Stimulated activated naive CD8-positive, alpha-beta T cell treated with anti-CD3 and anti-CD28 coated beads, Interleukin-15, Interleukin-2, amounts not matched to agents 100 ng/mL and 50 ng/mL, for 24 hours (primary cell): Measurements from ENCODE around the gene MITF.

Experiments used
- H3K27ac Mint-ChIP-seq: one replicate; pipeline ENCODE4 v1.8.0; 2021; ENCODE audit warnings: mild to moderate bottlenecking, mixed read lengths
- H3K27me3 Mint-ChIP-seq: one replicate; pipeline ENCODE4 v1.8.0; 2021; ENCODE audit warnings: mixed read lengths
- H3K36me3 Mint-ChIP-seq: one replicate; pipeline ENCODE4 v1.8.0; 2021; ENCODE audit warnings: low read depth, mixed read lengths
- H3K4me1 Mint-ChIP-seq: one replicate; pipeline ENCODE4 v1.8.0; 2021; ENCODE audit warnings: low read depth, mixed read lengths
- H3K4me3 Mint-ChIP-seq: one replicate; pipeline ENCODE4 v1.8.0; 2021; ENCODE audit warnings: mild to moderate bottlenecking, mixed read lengths
- H3K9me3 Mint-ChIP-seq: one replicate; pipeline ENCODE4 v1.8.0; 2021; ENCODE audit warnings: mixed read lengths

MITF gene

DNA sequence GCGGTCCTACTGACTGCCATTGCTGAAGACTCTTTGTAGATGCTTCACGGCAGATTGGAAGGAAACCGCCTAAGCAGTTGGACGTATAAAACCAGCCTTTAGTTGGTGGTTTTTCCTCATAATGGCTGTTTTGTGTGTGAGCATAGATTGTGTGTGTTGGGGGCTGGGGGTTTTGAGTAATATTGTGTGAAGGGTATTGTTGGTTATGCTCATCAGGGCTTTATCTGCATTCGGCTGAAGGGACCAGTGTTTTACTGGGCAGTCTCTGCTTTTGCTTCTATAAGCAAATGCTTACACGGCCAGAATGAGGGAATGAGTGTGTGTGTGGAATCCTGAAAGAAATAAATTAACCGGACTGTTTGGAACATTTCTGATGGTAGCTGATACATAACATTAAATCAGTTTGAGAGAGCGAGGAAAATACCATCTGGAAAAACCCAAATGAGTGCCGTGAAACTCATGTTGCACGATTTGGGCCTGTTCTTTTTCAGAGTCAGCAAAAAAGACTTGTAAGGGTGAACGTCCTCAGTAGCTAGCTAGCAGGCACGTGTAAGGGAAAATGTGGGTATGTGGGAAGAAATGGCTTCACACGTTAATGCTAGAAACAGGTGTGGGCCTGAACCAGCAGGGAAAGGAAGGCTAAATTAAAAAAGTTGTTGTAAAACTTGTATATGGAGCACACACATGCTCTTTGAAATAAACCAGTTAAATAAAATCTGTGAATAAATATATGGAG is 1.9 kb downstream of the MITF start:
- Mint-ChIP-seq H3K36me3 (no peaks in the 10 kb centered on the region), H3K9me3 (no peaks in the 10 kb centered on the region), H3K4me3 (no peak overlapping the region), H3K4me1 (peaks cover 4% of the 10 kb centered on the region), H3K27me3 (peaks cover 58% of the 10 kb centered on the region), H3K27ac (no peak overlapping the region)

DNA sequence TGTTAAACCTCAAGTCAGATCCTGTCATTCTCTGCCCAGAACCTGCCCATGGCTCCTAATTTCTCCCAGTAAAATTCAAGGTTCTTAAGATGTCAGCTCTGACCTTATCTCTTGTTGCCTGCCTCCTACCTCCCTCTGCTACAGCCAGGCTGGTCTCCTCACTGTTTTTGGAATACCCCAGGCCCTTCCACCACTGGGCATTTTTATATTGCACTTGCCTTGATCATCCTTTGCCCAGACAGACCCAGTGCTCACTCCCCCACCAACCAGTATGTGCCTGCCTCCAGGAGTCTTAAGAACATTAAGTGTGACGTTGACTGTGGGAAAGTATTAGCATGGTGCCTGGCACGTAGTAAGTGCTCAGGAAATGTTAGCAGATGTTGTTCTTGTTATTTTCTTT is 3.1 kb downstream of the MITF start:
- Mint-ChIP-seq H3K4me1 (peaks cover 4% of the 10 kb centered on the region), H3K4me3 (no peak overlapping the region), H3K36me3 (no peaks in the 10 kb centered on the region), H3K27ac (no peak overlapping the region), H3K27me3 (peaks cover 48% of the 10 kb centered on the region), H3K9me3 (no peaks in the 10 kb centered on the region)

GRCh38 chr3:69743975-69744906 is 5.0 kb downstream of the MITF start:
- H3K9me3 Mint-ChIP-seq = no peaks in the 10 kb centered on the region
- no peak overlapping the region for H3K27ac Mint-ChIP-seq
- peaks cover 6% of the 10 kb centered on the region for H3K4me1 Mint-ChIP-seq
- peaks cover 30% of the 10 kb centered on the region for H3K27me3 Mint-ChIP-seq
- H3K4me3 Mint-ChIP-seq = no peak overlapping the region
- H3K36me3 Mint-ChIP-seq = no peaks in the 10 kb centered on the region

DNA sequence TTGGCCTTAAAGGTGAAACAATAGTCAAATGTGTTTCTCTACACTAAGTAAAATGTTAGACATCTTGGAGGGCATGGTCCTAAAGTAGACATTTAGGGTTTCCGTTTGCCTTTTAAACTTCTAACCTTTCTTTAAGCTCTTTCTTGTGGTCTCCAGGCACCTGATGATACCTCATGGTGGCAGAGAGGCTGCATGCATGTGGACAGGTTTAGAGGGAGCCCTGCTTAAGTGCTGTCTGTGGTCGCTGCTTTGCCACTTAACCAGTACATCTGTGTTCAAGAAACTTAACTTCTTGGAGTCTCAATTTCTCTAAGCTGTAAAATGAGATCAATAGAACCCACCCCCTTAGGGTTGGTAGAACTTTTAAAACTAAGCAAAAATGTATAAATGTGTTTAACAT is 6.2 kb downstream of the MITF start:
- Mint-ChIP-seq H3K4me3 (no peak overlapping the region), H3K9me3 (no peaks in the 10 kb centered on the region), H3K4me1 (peaks cover 6% of the 10 kb centered on the region), H3K27ac (no peak overlapping the region), H3K36me3 (no peaks in the 10 kb centered on the region), H3K27me3 (peaks cover 24% of the 10 kb centered on the region)

GRCh38 chr3:69746119-69746518 is 6.9 kb downstream of the MITF start:
- no peaks in the 10 kb centered on the region for H3K36me3 Mint-ChIP-seq
- no peak overlapping the region for H3K27ac Mint-ChIP-seq
- peaks cover 18% of the 10 kb centered on the region for H3K27me3 Mint-ChIP-seq
- no peaks in the 10 kb centered on the region for H3K9me3 Mint-ChIP-seq
- no peak overlapping the region for H3K4me3 Mint-ChIP-seq
- peaks cover 6% of the 10 kb centered on the region for H3K4me1 Mint-ChIP-seq

DNA sequence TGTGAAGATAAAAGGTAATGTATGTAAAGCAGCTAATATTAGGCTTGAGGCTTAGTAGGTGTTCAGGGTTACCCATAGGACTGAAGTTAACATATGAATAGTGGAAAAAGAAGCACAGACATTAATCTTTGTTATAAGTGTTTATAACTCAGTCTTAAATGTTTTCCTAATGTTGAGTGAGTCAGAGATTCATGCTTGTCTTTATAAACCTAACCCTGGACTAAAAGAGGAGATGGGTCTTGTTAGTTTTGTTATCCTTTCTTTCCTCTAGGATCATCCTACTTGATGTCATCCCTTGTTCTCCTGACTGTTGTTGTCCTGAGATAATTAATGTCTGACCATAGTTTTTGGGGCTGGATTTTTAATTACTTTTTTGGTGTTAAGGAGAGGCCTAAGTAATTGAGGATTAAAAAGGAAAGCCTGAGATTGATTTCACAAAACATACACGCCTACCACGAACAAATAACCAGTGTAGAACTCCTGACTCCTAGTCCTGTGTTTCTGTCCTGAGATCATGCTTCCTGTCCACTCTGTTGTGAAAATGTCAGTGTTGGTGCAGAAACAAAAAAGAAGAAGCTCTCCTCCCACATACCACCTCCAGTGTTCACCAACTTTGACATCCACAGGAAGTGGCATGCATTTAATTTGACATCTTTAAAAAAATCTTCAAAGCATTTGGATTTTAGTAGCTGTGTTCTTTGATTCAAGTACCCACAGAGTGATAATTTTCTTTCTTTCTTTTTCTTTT is 8.4 kb downstream of the MITF start:
- Mint-ChIP-seq H3K27me3 (peaks cover 5% of the 10 kb centered on the region), H3K9me3 (no peaks in the 10 kb centered on the region), H3K4me3 (no peak overlapping the region), H3K36me3 (no peaks in the 10 kb centered on the region), H3K4me1 (peaks cover 6% of the 10 kb centered on the region), H3K27ac (no peak overlapping the region)

- Mint-ChIP-seq H3K4me3 (no peak overlapping the region), H3K4me1 (peaks cover 6% of the 10 kb centered on the region), H3K36me3 (no peaks in the 10 kb centered on the region), H3K9me3 (no peaks in the 10 kb centered on the region), H3K27me3 (peaks cover 2% of the 10 kb centered on the region), H3K27ac (no peak overlapping the region)
Observed at GRCh38 chr3:69748503-69748902, 9.2 kb downstream of the MITF start.

DNA sequence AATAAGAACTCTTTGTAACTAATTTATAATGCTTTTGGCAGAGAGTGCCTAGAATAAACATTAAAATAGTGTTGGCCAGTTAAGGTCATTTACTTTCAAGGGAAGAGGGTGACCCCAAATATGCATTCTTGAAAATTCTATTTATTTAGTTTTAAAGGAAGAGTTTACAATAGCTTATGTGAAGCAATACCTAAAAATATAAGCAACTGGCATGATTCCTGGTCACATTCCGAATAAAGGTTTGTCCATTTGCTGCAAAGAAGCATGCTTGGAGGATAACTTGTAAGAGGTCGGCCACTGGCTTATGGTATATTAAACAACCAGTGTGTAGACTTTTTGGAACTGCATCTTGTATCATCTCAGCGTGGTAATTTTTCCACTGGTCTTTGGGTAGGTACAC is 10.2 kb downstream of the MITF start:
- H3K4me3 Mint-ChIP-seq = no peak overlapping the region
- H3K4me1 Mint-ChIP-seq = peaks cover 6% of the 10 kb centered on the region
- no peaks in the 10 kb centered on the region for H3K9me3 Mint-ChIP-seq
- H3K27ac Mint-ChIP-seq = no peak overlapping the region
- no peaks in the 10 kb centered on the region for H3K36me3 Mint-ChIP-seq
- no peaks in the 10 kb centered on the region for H3K27me3 Mint-ChIP-seq

GRCh38 chr3:69750549-69750948 is 11.3 kb downstream of the MITF start:
- H3K36me3 Mint-ChIP-seq = no peaks in the 10 kb centered on the region

GRCh38 chr3:69751074-69751476 is 11.8 kb downstream of the MITF start:
- H3K4me3 Mint-ChIP-seq = no peak overlapping the region
- H3K36me3 Mint-ChIP-seq = no peaks in the 10 kb centered on the region
- H3K9me3 Mint-ChIP-seq = no peaks in the 10 kb centered on the region
- no peak overlapping the region for H3K27ac Mint-ChIP-seq
- no peaks in the 10 kb centered on the region for H3K27me3 Mint-ChIP-seq
- peaks cover 6% of the 10 kb centered on the region for H3K4me1 Mint-ChIP-seq

More at GRCh38 chr3:69750549-69750948, 11.3 kb downstream of the MITF start:
- no peaks in the 10 kb centered on the region for H3K9me3 Mint-ChIP-seq
- no peak overlapping the region for H3K4me3 Mint-ChIP-seq
- H3K27ac Mint-ChIP-seq = no peak overlapping the region
- H3K4me1 Mint-ChIP-seq = peaks cover 6% of the 10 kb centered on the region
- no peaks in the 10 kb centered on the region for H3K27me3 Mint-ChIP-seq

DNA sequence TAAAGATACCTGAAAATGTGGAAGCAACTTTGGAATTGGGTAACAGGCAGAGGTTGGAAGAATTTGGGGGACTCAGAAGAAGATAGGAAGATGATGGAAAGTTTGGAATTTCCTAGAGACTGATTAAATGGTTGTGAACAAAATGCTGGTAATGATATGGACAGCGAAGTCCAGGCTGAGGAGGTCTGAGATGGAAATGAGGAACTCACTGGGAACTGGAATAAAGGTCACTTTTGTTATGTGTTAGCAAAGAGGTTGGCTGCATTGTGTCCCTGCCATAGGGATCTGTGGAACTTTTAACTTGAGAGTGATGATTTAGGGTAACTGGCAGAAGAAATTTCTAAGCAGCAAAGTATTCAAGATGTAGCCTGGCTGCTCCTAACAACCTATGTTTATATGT is 13.0 kb downstream of the MITF start:
- H3K27me3 Mint-ChIP-seq = no peaks in the 10 kb centered on the region
- no peaks in the 10 kb centered on the region for H3K36me3 Mint-ChIP-seq
- H3K27ac Mint-ChIP-seq = no peak overlapping the region
- no peaks in the 10 kb centered on the region for H3K9me3 Mint-ChIP-seq
- peaks cover 6% of the 10 kb centered on the region for H3K4me1 Mint-ChIP-seq
- no peak overlapping the region for H3K4me3 Mint-ChIP-seq

DNA sequence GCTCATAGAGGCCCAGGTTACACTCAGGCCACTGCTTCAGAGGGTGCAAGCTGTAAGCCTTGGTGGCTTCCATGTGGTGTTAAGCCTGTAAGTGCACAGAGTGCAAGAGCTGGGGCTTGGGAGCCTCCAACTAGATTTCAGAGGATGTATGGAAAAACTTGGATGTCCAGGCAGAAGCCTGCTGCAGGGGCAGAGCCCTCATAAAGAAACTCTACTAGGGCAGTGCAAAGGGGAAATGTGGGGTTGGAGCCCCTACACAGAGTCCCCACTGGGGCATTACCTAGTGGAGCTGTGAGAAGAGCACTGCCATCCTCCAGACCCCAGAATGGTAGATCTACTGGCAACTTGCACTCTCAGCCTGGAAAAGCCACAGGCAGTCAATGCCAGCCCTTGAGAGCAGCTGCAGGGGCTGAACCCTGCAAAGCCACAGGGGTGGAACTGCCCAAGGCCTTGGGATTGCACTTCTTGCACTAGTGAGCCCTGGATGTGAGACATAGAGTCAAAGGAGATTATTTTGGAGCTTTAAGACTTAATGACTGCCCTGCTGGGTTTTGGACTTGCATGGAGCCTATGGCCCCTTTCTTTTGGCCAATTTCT is 14.0 kb downstream of the MITF start:
- Mint-ChIP-seq H3K27ac (no peak overlapping the region), H3K9me3 (no peaks in the 10 kb centered on the region), H3K27me3 (no peaks in the 10 kb centered on the region), H3K4me1 (no peaks in the 10 kb centered on the region), H3K36me3 (no peaks in the 10 kb centered on the region), H3K4me3 (no peak overlapping the region)

GRCh38 chr3:69755795-69756194 is 16.5 kb downstream of the MITF start:
- Mint-ChIP-seq H3K36me3 (no peaks in the 10 kb centered on the region), H3K4me3 (no peak overlapping the region), H3K27me3 (no peaks in the 10 kb centered on the region), H3K4me1 (no peaks in the 10 kb centered on the region), H3K27ac (no peak overlapping the region), H3K9me3 (no peaks in the 10 kb centered on the region)

DNA sequence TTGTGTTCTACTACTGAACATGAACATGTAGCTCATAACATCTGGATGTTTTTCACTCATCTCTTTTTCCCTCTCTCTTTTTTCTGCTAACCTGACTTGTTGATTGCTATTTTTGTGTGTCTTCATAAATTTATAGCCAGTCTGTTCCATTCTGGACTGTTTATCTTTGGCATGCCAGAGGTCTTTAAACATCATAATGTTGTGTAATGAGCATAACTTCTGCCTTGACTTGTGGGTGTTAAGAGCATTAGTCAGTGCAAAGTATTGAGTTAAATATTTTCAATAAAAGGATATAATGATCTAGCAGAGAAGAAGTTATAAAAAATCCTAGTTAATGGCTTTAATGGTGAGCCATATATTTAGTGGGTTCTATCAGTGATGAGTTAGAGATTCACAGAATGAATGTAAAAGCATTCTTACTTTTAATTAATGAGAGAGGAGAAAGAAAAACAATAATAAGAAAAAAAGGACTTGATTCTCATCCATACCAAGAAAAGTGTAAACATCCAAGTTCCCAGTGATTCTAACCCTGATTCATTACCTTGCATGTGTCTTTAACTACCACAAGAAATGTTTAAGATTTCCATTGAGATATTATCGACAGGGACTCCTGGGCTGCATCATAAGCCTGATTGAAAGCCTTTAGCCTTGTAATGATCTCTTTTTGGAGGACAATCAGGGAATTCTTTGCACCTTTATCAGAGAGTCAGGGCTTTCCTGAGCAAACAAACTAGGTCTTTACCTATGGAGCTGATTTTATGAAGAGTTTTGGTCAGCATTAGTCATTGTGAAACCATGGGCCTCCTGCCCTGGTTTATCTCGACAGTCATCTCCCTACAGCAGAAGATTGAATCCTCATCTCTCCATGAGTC is 22.9 kb downstream of the MITF start:
- peaks cover 4% of the 10 kb centered on the region for H3K27me3 Mint-ChIP-seq
- H3K36me3 Mint-ChIP-seq = no peaks in the 10 kb centered on the region
- no peaks in the 10 kb centered on the region for H3K4me1 Mint-ChIP-seq
- H3K4me3 Mint-ChIP-seq = no peak overlapping the region
- no peak overlapping the region for H3K27ac Mint-ChIP-seq
- no peaks in the 10 kb centered on the region for H3K9me3 Mint-ChIP-seq
